Spinal cord (tissue), 10 donors: ENCODE results near the gene FUT7. TPM values are rescaled to one million over a fixed set of nuclear protein-coding genes. Genes with fewer than 3 reads are reported as not detected.
A peak's percentile ranks its signal among the peaks of the same experiment; 100 is the strongest.

Experiments
- DNase-seq, 6 donors: peaks; one replicate each; pipeline versions ENCODE4 v3.0.0 to v3.0.0-alpha.2; 2013 to 2015; ENCODE audit warnings: low spot score in 6 of 6, low read depth in 4 of 6
- H3K27ac ChIP-seq: one replicate; pipeline ENCODE4 v1.5.1; 2013; ENCODE audit warnings: low read depth, low read length, control low read depth
- H3K27me3 ChIP-seq: one replicate; pipeline ENCODE4 v1.6.1; 2013; ENCODE audit warnings: low read length; ENCODE audit not compliant: control insufficient read depth, insufficient read depth
- H3K36me3 ChIP-seq: one replicate; pipeline ENCODE4 v1.6.1; 2013; ENCODE audit warnings: low read length; ENCODE audit not compliant: control insufficient read depth, insufficient read depth
- H3K4me1 ChIP-seq: one replicate; pipeline ENCODE4 v1.6.1; 2013; ENCODE audit warnings: low read length; ENCODE audit not compliant: control insufficient read depth, insufficient read depth
- H3K4me3 ChIP-seq: one replicate; pipeline ENCODE4 v1.5.1; 2013; ENCODE audit warnings: low read depth, low read length, control low read depth
- H3K9me3 ChIP-seq: one replicate; pipeline ENCODE4 v1.6.1; 2013; ENCODE audit warnings: low read length; ENCODE audit not compliant: control insufficient read depth, insufficient read depth
- WGBS: methylation state at CpG from one replicate; pipeline ENCODE4 v1.1.5; 2013; ENCODE audit warnings: missing lambda C conversion rate; ENCODE audit not compliant: insufficient coverage; 5-methylcytosine and 5-hydroxymethylcytosine counted together
- polyA plus RNA-seq, 2 donors: library from polyadenylated mRNA; unstranded; fragments of 120-200 nt; gene quantifications; one replicate each; pipeline ENCODE4 v1.2.1, GENCODE V29; 2013; ENCODE audit not compliant: insufficient read length in 2 of 2
- total RNA-seq, 2 donors: library from RNA; depleted of rRNA in 1 of 2; stranded (reverse); fragments of 120-200 nt in 1 of 2; fragments of >200 nt in 1 of 2; gene quantifications; one replicate each; pipeline versions ENCODE4 v1.2.3 to v1.2.4, GENCODE V29; 2013 to 2014
- donor health status: healthy.

Gene FUT7
- total and polyA plus RNA-seq, 4 donors: 0.06 to 0.52 (median 0.45) TPM

DNA sequence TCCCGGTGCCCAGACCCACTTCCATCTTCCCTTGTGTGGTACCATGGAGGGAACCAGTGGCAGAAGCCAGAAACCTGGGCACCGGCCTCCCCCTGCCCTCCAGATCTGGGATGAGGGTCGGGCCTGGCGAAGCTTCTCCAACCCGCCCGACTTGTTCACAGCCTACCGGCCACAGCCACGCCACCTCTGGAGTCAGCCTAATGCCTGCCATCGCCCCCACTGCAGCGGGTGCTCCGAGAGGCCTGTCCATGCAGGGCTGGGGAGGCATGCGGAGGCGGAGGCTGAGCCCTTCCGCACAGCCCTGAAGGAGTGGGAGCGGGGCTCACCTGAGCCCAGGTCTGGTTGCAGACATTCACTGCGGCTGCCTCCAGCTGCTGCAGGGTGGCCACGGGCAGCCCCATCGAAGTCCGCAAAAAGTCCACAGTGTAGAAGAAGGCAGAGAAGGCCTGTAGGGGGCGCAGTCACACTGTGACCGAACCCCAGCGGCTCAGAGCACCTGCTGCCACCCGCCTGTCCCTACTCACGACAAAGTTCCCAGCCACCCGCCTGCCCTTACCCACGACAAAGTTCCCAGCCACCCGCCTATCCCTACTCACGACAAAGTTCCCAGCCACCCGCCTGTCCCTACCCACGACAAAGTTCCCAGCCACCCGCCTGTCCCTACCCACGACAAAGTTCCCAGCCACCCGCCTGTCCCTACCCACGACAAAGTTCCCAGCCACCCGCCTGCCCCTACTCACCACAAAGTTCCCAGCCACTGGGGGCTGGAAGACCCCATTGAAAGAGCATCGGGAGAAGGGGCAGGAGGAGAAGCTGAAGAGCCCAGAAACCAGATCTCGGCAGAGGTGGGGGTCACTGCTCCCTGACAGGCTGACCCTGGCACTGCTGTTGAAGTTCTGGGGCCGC is 17.9 kb upstream of the FUT7 start:
- Histone ChIP-seq H3K4me3 (no peak overlapping the region), H3K9me3 (no peaks in the 10 kb centered on the region), H3K36me3 (peaks cover 35% of the 10 kb centered on the region), H3K27me3 (peaks cover 47% of the 10 kb centered on the region), H3K27ac (no peak overlapping the region), H3K4me1 (peaks cover 71% of the 10 kb centered on the region)
- DNase-seq: peak in 2 of 6 donors; percentile 59 to 71
- 47% methylated on average over 38 of the region's 38 CpGs for WGBS

DNA sequence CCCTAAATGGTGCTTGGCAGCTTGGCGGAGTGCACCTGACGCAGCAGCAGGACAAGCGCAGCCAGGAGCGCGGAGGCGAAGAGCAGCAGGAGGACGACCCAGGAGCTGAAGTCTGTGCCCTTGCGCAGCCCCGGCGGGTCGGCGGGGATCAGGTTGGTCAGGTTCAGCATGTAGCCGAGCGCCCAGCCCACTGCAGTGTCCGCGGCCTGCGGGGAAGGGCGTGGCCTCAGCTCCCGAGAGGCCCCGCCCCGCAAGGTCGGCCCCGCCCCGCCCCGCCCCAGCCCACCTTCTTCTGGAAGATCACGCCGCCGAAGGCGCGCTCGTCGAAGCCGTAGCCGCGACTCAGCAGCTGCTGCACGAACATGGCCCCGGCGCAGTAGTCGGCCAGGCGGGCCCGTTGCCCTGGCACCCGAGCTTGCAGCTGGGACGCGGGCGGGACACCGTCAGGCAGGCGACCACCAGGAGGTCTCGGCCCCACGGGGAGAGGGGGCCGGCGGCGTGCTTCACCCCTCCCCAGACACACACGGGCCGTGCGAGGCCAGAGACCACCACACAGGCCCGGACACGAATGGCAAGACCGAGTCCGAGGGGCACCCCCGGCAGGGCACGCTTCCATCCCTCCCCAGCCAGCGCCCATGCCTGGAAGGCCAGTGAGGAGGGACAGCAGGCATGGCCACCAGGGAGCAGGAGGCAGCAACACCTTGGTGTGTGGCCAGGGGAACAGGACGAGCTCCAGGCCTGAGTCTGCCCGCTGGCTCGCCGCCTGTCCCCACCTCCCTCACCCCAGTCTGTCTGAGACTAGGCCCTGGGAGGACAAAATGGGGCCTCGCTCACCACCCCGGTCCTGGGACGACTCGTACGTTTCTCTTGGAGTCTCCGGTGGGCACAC is 17.0 kb upstream of the FUT7 start:
- DNase-seq: peak in 2 of 6 donors; percentile 43 to 60
- Histone ChIP-seq H3K4me1 (peaks cover 72% of the 10 kb centered on the region), H3K9me3 (no peaks in the 10 kb centered on the region), H3K4me3 (no peak overlapping the region), H3K27ac (no peak overlapping the region), H3K27me3 (peaks cover 44% of the 10 kb centered on the region), H3K36me3 (peaks cover 37% of the 10 kb centered on the region)
- 19% methylated on average over 67 of the region's 72 CpGs for WGBS

DNA sequence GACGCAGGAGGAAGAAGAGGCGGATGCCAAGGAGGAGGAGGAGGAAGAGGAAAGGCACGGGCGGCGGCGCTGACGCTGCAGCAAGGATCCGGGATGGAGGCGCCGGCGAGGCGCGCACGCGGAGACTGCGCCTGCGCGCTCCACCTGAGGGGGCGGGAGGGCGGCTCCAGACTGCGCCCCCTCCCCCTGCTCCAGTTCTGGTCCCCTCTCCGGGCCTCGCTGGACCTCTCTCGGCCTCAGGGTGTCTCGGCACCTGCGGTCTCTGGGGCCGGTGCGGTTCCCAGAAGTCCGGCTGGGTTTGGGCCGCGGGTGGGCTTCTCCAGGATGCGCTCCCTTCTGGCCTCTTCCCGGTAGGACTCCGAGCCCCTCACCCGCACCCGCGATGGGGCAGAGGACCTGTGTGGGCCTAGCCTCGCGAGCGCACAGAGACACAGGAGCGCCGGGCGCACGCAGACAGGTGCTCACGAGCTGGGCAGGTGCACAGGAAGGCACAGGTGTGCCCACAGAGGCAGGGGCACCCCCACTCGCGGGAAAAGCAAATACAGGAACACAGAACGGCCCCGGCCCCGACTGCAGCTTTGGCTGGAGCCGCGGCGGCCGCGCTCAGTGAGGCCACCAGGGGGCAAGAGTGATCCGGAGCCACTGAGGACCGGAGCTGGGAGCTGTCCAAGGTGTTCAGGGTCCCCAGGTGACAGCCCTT is 14.3 kb upstream of the FUT7 start, which contains the start of gene NPDC1:
NPDC1 (minus strand) TSS at position 90 of the 700 bp plus-strand sequence. CDS start 188 bp downstream, outside the sequence.
- DNase-seq: peak in 4 of 6 donors; percentile 70 to 95 (median 84)
- peaks cover 73% of the 10 kb centered on the region for H3K4me1 ChIP-seq
- peak within 1 kb of the TSS; percentile 68 for H3K4me3 ChIP-seq
- H3K27me3 ChIP-seq: peaks cover 23% of the 10 kb centered on the region
- no peaks in the 10 kb centered on the region for H3K9me3 ChIP-seq
- H3K36me3 ChIP-seq: peaks cover 53% of the 10 kb centered on the region
- WGBS: under 1% methylated on average over 57 of the region's 57 CpGs
- H3K27ac ChIP-seq: peak within 1 kb of the TSS; percentile 84

DNA sequence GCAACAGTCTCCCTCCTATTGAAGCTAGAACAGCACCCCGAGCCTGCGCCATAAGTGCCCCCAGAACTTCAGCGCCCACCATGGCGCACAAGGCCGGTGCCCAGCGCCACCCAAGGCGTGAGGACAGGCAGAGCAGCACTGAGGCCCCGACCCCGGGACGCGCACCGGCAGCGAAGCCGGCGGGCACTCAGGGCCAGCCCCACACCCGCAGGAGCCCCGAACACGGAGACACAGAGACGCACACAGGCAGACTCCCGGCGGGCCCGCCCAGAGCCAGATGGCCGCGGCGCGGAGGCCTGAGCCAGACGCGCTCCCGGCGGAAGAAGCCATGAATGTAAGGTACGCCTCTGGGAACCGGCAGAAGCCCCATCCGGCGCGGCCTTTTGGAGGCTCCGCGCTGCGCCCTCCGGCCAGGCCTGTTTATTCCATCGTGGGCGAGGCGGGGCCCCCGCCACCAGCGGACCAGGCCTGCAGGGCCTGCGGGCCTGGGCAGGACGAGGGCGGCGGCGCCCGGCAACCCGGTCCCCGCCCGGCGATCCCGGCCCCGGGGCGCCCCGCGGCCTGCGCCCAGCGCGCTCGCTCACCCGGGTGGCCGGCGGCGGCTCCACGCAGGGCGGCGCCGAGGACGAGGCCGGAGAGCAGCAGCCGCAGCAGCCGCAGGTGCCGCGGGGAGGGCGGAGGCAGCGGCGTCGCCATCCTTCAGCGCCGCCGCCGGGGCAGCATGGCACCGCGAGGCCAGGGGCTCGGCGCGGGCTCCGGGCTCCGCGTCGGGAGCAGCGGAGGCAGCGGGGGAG is 13.6 kb upstream of the FUT7 start:
- H3K27ac ChIP-seq: no peak overlapping the region
- WGBS: 2% methylated on average over 96 of the region's 96 CpGs
- H3K36me3 ChIP-seq: peaks cover 53% of the 10 kb centered on the region
- DNase-seq: peak in 2 of 6 donors; percentile 39 to 71
- peak overlapping the region; percentile 68 for H3K4me3 ChIP-seq
- no peaks in the 10 kb centered on the region for H3K9me3 ChIP-seq
- H3K27me3 ChIP-seq: peaks cover 23% of the 10 kb centered on the region
- H3K4me1 ChIP-seq: peaks cover 75% of the 10 kb centered on the region

DNA sequence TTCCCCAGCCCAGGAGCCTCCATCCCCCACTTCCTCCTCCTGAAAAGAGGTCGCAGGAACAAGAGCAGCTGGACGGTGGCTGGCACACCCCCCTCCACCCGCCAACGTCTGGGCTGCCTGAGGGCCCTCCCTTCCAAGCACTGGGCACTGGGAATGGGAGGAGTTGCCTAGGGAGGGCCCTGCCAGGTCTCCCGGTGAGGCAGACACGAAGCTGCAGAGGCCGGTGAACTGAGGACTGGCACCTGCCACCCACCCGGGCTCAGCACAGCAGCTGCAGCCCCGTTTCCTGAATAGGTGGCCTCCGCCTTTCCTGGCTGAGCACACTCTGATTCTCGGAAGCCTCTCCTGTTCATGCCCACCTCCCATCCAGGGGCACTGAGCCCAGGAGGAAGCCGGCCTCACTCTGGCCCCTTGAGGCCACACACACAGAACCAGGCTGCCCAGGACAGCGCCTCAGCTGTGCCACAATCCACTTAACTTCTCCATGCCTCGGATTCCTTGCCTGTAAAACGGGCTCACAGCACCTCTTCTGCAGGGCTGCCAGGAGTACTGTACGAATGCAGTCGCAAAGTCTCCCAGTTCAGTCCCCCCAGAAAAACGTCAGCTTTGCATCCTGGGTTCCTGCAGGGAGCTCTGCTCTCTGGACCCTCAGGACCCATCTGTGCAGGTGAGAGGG is 12.8 kb upstream of the FUT7 start:
- no peak for DNase-seq
- H3K4me1 ChIP-seq: peaks cover 66% of the 10 kb centered on the region
- H3K27ac ChIP-seq: no peak overlapping the region
- peaks cover 19% of the 10 kb centered on the region for H3K27me3 ChIP-seq
- peaks cover 59% of the 10 kb centered on the region for H3K36me3 ChIP-seq
- peak overlapping the region; percentile 57 for H3K4me3 ChIP-seq
- 41% methylated on average over 15 of the region's 18 CpGs for WGBS
- no peaks in the 10 kb centered on the region for H3K9me3 ChIP-seq

DNA sequence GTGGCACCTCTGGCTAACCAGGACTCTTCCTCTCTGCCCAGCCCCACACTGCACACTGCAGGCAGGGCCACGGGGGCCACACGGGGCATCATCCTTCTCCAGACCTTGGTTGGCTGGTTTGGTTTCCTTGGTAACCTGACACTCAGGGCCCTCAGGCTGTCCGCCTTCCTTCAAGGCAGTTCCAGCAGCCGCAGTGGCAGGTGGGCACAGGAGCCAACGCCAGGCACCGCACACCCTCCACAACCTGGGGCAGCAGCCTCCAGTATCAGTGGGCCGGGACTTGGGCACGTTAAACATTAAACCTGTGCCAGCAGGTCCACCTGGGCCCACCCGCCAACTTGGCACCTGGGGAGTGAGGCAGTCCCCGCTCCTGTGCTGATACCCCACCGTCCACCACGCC is 12.1 kb upstream of the FUT7 start:
- DNase-seq: no peak
- no peak overlapping the region for H3K4me3 ChIP-seq
- WGBS: 73% methylated on average over 12 of the region's 12 CpGs

DNA sequence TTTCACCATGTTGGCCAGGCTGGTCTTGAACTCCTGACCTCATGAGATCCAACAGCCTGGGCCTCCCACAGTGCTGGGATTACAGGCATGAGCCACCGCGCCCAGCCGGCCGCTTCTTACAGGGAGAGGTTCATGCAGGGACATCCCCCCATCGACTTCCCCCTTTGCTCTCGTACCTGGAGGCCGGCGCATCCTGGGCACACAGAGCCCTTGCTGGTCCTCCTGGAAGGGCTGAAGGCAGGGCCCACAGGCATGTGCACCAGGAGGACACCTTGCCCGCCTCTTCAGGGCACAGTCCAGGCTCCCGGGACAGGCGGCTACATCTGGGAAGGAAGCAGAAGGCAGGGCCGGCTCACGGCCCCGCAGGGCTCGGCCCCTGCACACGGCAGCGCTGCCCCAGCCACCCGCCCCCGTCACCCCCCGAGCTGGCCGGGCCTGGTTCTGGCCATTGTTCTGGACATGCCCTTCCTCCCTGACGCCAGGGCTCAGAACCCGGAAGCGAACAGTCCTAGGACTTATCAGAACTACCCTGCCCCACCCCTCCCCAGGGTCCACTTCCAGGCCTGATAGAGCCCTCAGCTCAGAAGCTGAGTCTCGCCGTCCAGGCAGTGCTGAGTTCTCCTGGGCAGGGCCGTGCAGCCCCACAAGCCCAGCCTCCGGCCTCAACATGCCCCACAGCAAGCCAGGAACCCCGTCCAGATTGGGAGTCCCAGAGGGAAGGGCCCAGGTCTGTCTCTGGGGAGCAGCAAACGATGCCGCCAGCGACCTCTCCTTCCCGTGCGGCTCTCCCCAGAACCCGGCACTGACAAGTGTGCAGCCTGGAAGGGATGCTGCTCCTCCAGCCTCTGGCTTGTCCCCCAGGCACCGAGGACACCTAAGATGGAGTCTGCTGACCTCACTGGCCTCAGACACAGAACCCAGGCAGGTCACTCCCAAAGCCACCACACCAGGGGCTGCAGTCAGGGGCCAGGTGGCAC is 11.2 kb upstream of the FUT7 start:
- Histone ChIP-seq H3K9me3 (no peaks in the 10 kb centered on the region), H3K4me3 (no peak overlapping the region), H3K36me3 (peaks cover 68% of the 10 kb centered on the region), H3K4me1 (peaks cover 52% of the 10 kb centered on the region), H3K27me3 (peaks cover 7% of the 10 kb centered on the region), H3K27ac (no peak overlapping the region)
- DNase-seq: no peak
- 74% methylated on average over 28 of the region's 36 CpGs for WGBS

More for the DNA sequence above, 12.1 kb upstream of the FUT7 start:
- peaks cover 63% of the 10 kb centered on the region for H3K36me3 ChIP-seq
- H3K9me3 ChIP-seq: no peaks in the 10 kb centered on the region
- H3K27me3 ChIP-seq: peaks cover 13% of the 10 kb centered on the region
- H3K4me1 ChIP-seq: peaks cover 60% of the 10 kb centered on the region
- no peak overlapping the region for H3K27ac ChIP-seq
